ENCODE data around the gene SLFN5.
"Not testable (repeated sequence)": the region's sequence is repeated elsewhere in the genome, so short reads cannot be mapped to it uniquely, and the experiment has no call there.

SLFN5 gene

DNA sequence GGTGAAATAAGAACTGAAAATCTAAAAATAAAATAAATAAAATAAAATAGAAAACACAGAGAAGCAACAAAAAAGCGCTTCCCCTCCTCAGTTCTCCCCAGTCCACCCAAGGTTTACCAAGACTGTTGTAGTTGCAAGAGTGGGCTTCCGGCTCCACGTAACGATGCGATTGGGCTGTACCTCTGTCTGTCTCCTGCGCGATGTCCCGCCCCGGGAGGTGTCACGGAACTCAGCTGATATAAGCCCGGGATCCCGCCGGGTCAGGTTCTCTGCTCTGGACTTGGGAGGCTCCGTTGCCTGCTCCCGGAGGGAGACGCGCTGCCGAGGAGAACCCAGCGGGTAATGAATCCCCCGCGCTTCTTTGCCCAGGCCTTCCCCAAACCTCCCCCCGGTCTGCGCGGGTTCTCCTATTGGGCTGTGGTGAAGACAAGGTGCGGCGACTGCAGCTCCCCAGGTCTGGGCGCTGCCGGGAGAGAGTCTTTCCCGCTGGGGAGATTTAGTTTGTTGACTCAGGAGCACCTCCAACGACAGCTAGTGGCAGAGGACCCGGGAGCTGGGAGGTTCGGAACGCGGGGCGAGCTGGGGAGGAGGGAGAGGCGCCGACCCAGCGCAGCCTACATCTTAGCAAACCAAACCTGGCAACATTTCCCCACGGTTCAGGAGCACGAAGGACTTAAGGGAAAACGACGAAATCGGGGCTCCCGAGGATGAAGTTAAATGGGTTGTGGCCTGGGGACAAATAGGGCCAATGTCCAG lies at the start of gene SLFN5:
SLFN5 (plus strand) TSS at position 268 of the 756 bp plus-strand sequence. CDS start 15,619 bp downstream, outside the sequence.
- Histone ChIP-seq H3K9me3 (ENCODE audit: control insufficient read depth, insufficient read depth, low read length) (no peaks in the 10 kb centered on the region), H3K9ac (ENCODE audit: low read depth, low read length) (peak within 1 kb of the TSS; percentile 88), H3K36me3 (ENCODE audit: insufficient read depth, low read length) (no peaks in the 10 kb centered on the region), H3K4me1 (ENCODE audit: insufficient read depth, low read length) (peaks cover 11% of the 10 kb centered on the region)

DNA sequence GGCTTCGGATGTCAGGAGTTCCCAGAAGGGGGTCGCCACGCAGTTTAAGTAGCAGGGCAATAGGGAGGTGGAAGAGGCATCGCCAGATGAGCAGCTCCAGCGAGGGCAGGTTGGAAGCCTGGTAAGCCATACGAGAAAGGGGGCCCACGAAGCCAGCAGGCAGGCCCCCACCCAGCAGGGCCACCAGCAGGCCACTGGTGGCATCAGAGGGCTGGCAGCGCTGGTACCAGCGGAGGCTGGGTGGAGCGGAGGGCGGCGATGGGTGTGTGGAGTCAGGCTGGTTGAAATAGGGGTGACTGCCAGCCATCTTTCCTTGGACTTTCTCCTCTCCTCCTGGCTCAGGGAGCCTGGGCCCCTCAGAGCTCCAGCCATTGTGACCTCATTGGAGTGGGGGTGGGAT lies 48.9 kb upstream of the SLFN5 start, which contains the start of gene SLC35G3:
SLC35G3 (minus strand) TSS at position 393 of the 400 bp plus-strand sequence; CDS start at position 307, 86 bp downstream.
- not testable (repeated sequence) for H3K9me3 ChIP-seq (ENCODE audit: control insufficient read depth, insufficient read depth, low read length); H3K9ac ChIP-seq (ENCODE audit: low read depth, low read length); H3K4me1 ChIP-seq (ENCODE audit: insufficient read depth, low read length); H3K36me3 ChIP-seq (ENCODE audit: insufficient read depth, low read length)

DNA sequence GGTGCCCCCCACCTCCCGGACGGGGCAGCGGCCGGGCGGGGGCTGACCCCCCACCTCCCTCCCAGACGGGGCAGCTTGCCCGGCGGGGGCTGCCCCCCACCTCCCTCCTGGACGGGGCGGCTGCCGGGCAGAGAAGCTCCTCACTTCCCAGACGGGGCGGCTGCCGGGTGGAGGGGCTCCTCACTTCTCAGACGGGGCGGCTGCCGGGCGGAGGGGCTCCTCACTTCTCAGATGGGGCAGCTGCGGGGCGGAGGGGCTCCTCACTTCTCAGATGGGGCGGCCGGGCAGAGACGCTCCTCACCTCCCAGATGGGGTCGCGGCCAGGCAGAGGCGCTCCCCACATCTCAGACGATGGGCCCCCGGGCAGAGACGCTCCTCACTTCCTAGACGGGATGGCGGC lies 47.8 kb upstream of the SLFN5 start:
- H3K9ac ChIP-seq (ENCODE audit: low read depth, low read length); H3K36me3 ChIP-seq (ENCODE audit: insufficient read depth, low read length); H3K9me3 ChIP-seq (ENCODE audit: control insufficient read depth, insufficient read depth, low read length); H3K4me1 ChIP-seq (ENCODE audit: insufficient read depth, low read length): not testable (repeated sequence)

DNA sequence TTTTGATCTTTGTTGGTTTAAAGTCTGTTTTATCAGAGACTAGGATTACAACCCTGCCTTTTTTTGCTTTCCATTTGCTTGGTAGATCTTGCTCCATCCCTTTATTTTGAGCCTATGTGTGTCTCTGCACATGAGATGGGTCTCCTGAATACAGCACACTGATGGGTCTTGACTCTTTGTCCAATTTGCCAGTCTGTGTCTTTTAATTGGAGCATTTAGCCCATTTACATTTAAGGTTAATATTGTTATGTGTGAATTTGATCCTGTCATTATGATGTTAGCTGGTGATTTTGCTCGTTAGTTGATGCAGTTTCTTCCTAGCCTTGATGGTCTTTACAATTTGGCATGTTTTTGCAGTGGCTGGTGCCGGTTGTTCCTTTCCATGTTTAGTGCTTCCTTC lies 40.3 kb upstream of the SLFN5 start:
- not testable (repeated sequence) for H3K9ac ChIP-seq (ENCODE audit: low read depth, low read length); H3K36me3 ChIP-seq (ENCODE audit: insufficient read depth, low read length); H3K9me3 ChIP-seq (ENCODE audit: control insufficient read depth, insufficient read depth, low read length); H3K4me1 ChIP-seq (ENCODE audit: insufficient read depth, low read length)

DNA sequence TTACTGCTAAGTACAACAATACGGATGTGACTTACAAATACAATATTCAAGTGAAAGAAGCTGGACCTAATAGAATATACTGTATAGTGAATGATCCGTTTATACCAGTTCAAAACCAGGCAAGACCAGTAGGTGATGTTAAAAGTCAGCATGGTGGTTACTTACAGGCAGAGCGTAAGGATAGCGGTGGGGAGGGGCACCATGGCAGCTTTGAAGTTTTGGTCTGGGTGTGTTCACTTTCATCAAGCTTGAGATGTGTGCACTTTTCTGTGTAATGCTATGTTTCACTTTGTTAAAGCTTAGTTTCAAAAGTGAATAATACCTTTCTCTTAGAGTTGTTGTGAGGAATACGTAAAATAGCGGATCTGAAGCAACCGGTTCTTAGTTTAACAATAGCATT lies 32.1 kb upstream of the SLFN5 start:
- no peaks in the 10 kb centered on the region for H3K4me1 ChIP-seq (ENCODE audit: insufficient read depth, low read length)
- no peaks in the 10 kb centered on the region for H3K9me3 ChIP-seq (ENCODE audit: control insufficient read depth, insufficient read depth, low read length)
- no peak overlapping the region for H3K9ac ChIP-seq (ENCODE audit: low read depth, low read length)

DNA sequence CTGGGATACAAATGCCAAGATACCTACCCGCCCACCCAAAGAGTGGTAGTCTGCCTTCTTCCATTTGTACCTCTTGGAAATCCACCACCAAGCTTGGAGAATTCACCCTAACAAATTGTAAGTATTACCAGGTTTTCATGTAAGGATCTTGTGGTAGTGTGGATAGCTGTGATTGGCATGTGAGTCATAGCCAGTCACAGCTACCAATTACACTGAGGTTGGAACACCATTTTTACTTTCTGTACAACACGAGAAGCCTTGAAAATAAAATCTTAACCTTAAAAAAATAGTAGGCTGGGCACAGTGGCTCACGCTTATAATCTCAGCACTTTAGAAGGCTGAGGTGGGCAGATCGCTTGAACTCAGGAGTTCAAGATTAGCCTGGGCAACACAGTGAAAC lies 30.2 kb upstream of the SLFN5 start:
- Histone ChIP-seq H3K9ac (ENCODE audit: low read depth, low read length) (no peak overlapping the region), H3K9me3 (ENCODE audit: control insufficient read depth, insufficient read depth, low read length) (no peaks in the 10 kb centered on the region), H3K36me3 (ENCODE audit: insufficient read depth, low read length) (no peaks in the 10 kb centered on the region), H3K4me1 (ENCODE audit: insufficient read depth, low read length) (no peaks in the 10 kb centered on the region)

More for the DNA sequence above, 32.1 kb upstream of the SLFN5 start:
- no peaks in the 10 kb centered on the region for H3K36me3 ChIP-seq (ENCODE audit: insufficient read depth, low read length)

DNA sequence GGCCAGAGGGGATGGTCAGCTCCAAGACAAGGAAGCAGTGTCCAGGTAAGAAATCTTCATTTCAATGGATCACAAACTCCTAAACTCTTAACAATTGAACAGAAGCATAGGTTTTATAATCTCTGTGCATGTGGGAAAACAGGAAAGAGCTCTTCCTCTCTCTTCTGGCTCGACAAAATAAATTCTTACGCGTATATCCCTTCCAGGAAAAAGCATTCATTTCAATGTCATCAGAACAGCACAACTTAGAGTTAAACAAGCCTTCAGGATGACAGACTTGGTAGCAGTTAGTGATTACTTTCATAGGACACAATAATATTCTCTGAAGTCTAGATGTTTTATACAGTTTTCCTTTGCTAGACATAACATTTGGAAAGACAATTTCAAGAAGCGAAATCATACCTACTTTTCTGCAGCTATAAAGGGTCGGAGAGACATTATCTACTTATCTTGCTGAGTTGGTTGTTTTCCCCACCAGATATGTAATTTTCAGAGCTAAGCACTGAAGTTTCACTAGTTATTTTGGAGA lies 29.4 kb upstream of the SLFN5 start:
- H3K4me1 ChIP-seq (ENCODE audit: insufficient read depth, low read length) = no peaks in the 10 kb centered on the region
- no peaks in the 10 kb centered on the region for H3K9me3 ChIP-seq (ENCODE audit: control insufficient read depth, insufficient read depth, low read length)
- no peaks in the 10 kb centered on the region for H3K36me3 ChIP-seq (ENCODE audit: insufficient read depth, low read length)
- H3K9ac ChIP-seq (ENCODE audit: low read depth, low read length) = no peak overlapping the region

DNA sequence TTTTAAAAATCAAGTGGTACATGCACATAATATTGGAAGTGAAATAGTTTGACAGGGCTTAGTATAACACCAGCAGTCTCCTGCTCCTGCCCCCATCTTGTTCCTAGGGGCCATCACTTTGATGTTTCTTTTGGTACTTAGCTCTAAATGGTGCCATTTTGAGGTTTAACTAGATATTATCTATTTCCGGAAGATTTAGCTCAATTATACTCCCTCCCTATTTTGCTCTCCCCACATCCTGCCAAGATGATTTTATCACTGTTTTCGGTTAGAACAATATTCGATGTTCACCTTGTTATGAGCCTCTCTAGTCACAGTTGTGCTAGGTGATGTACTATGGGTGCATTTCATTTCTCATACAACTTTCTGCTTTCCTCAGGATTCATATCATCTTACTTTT lies 28.7 kb upstream of the SLFN5 start:
- no peak overlapping the region for H3K9ac ChIP-seq (ENCODE audit: low read depth, low read length)
- no peaks in the 10 kb centered on the region for H3K9me3 ChIP-seq (ENCODE audit: control insufficient read depth, insufficient read depth, low read length)
- no peaks in the 10 kb centered on the region for H3K4me1 ChIP-seq (ENCODE audit: insufficient read depth, low read length)
- no peaks in the 10 kb centered on the region for H3K36me3 ChIP-seq (ENCODE audit: insufficient read depth, low read length)

DNA sequence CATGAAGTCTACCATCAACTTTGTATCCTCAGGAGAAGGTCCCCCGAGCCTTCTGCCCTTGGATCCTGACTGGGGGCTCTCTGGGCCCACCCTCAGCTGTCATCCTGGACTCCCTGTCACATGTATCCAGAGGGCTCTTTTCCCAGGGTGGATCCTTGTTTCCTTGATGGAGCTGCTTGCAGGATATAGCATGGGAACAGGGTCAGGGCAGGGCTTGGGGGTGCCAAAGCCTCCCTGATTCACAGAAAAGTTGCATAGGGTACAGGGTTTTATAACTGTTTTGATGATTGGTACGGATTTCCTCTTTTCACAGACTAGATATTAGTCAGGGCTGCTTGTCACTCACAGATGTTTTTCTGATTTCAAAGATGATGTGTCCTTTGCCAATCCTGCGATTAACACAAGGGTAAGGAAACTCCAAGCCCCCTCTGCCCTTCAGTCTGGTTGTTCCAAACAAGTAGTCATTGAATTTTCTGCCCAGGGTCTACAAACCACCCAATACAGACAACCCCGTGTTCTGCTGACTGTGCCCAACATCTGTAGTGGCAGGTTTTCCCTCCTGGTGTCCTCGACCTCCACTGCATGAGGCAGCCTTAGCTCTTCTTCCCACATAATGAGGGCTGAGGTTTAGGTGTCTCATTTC lies 28.1 kb upstream of the SLFN5 start:
- Histone ChIP-seq H3K4me1 (ENCODE audit: insufficient read depth, low read length) (no peaks in the 10 kb centered on the region), H3K9ac (ENCODE audit: low read depth, low read length) (no peak overlapping the region), H3K9me3 (ENCODE audit: control insufficient read depth, insufficient read depth, low read length) (no peaks in the 10 kb centered on the region), H3K36me3 (ENCODE audit: insufficient read depth, low read length) (no peaks in the 10 kb centered on the region)

DNA sequence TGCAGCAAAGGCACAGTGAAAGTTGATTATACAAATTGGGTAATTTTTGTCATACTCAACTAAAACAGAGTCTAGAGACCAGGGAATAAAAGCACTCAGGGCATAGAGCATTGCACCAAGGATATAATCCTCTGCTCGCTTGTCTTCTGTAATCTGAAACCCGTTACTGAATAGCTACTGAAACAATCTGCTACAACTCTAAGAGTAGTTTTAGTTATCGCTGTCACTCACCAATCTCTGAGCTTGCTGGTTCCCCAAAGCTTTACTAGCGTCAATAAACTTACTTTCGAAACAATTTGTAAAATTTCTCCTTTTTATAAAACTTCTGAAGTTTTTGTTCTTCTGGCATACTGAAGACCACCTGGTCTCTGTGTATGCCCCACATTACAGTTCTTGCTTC lies 25.8 kb upstream of the SLFN5 start:
- Histone ChIP-seq H3K9ac (ENCODE audit: low read depth, low read length) (no peak overlapping the region), H3K4me1 (ENCODE audit: insufficient read depth, low read length) (no peaks in the 10 kb centered on the region), H3K36me3 (ENCODE audit: insufficient read depth, low read length) (no peaks in the 10 kb centered on the region), H3K9me3 (ENCODE audit: control insufficient read depth, insufficient read depth, low read length) (no peaks in the 10 kb centered on the region)

DNA sequence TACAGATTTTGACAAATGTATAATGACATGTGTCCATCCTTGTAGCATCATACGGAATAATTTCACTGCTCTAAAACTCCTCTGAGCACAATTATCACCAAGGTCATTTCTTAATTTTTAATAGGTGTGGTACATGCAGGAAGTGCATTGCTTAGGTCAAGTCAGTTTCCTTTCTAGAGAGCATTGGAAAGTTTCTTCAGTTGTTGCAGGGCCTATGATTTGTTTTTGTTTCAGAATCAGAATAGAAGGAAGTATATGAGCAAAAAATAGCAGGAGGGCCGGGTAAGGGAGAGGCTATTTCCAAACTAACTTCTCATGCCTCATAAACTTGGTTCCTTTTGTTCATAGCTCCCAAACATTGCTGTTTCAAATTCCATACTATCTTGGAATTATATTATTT lies 24.0 kb upstream of the SLFN5 start:
- H3K4me1 ChIP-seq (ENCODE audit: insufficient read depth, low read length) = no peaks in the 10 kb centered on the region
- no peaks in the 10 kb centered on the region for H3K36me3 ChIP-seq (ENCODE audit: insufficient read depth, low read length)
- H3K9me3 ChIP-seq (ENCODE audit: control insufficient read depth, insufficient read depth, low read length) = no peaks in the 10 kb centered on the region
- H3K9ac ChIP-seq (ENCODE audit: low read depth, low read length) = no peak overlapping the region

DNA sequence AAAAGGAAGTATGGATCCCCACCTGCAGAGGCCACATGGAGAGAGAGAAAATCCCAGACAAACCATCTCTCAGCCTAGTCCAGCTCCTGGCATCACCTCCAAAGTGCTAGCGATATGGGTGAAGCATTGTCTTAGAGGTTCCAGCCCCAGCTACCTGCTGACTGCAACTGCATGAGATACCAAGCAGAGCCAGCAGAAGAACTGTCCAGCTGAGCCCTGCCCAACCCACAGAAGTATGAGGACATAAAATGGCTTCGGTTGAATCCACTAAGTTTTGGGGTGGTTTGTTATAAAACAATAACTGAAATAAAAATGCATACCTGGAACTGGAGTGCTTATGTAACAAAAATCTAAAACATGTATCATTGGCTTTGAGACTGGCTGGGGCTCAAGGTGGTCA lies 20.4 kb upstream of the SLFN5 start:
- no peaks in the 10 kb centered on the region for H3K9me3 ChIP-seq (ENCODE audit: control insufficient read depth, insufficient read depth, low read length)
- no peaks in the 10 kb centered on the region for H3K4me1 ChIP-seq (ENCODE audit: insufficient read depth, low read length)

DNA sequence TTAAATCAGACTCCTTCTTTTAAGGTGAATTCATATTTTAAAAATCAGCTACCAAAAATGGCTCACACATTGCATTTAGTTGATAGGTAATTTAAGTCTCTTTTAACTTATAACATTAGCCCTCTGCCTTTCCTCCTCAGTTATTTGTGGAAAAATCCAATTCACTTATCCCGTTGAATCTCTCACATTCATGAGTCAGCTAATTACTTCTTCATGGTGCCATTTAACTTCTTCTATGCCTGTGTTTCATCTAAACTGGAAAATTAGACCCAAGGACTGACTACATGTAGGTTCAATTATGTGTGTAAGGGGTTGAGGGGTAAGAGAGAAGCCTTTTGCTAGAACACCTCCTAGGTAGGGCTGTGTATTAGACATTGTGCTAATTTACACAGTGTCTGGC lies 18.4 kb upstream of the SLFN5 start:
- Histone ChIP-seq H3K4me1 (ENCODE audit: insufficient read depth, low read length) (no peaks in the 10 kb centered on the region), H3K9me3 (ENCODE audit: control insufficient read depth, insufficient read depth, low read length) (no peaks in the 10 kb centered on the region), H3K9ac (ENCODE audit: low read depth, low read length) (no peak overlapping the region), H3K36me3 (ENCODE audit: insufficient read depth, low read length) (no peaks in the 10 kb centered on the region)

More for the DNA sequence above, 20.4 kb upstream of the SLFN5 start:
- H3K9ac ChIP-seq (ENCODE audit: low read depth, low read length) = no peak overlapping the region
- no peaks in the 10 kb centered on the region for H3K36me3 ChIP-seq (ENCODE audit: insufficient read depth, low read length)

DNA sequence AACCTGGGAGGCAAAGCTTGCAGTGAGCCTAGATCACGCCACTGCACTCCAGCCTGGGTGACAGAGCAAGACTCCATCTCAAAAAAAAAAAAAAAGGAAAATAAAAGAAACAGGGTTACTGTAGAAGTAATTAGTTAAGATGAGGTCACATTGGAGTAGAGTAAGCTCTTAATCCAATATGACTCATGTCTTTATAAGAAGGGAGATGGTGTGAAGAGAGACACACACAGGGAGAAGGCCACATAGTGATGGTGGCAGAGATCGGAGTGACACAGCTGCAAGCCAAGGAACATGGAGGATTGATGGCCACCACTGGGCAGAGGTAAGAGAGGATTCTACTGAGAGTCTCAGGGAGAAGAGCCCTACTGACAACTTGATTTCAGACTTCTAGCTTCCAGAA lies 15.3 kb upstream of the SLFN5 start:
- no peaks in the 10 kb centered on the region for H3K9me3 ChIP-seq (ENCODE audit: control insufficient read depth, insufficient read depth, low read length)
- no peaks in the 10 kb centered on the region for H3K36me3 ChIP-seq (ENCODE audit: insufficient read depth, low read length)
- no peak overlapping the region for H3K9ac ChIP-seq (ENCODE audit: low read depth, low read length)
- H3K4me1 ChIP-seq (ENCODE audit: insufficient read depth, low read length) = no peaks in the 10 kb centered on the region

DNA sequence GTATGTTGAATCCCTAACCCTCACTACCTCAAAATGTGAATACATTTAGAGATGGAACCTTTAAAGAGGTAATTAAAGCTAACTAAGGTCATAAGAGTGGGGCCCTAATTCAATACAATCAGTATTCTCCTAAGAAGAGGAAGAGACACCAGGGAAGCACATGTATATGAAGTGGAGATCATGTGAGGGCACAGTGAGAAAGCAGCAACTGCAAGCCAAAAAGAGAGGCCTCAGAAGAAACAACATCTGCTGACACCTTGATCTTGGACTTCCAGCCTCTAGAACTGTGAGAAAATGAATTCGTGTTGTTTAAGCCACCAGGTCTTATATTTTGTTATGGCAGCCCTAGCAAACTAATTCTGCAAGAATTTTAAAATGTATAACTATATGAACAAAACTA lies 13.2 kb upstream of the SLFN5 start:
- no peaks in the 10 kb centered on the region for H3K4me1 ChIP-seq (ENCODE audit: insufficient read depth, low read length)
- no peaks in the 10 kb centered on the region for H3K9me3 ChIP-seq (ENCODE audit: control insufficient read depth, insufficient read depth, low read length)
- no peak overlapping the region for H3K9ac ChIP-seq (ENCODE audit: low read depth, low read length)
- H3K36me3 ChIP-seq (ENCODE audit: insufficient read depth, low read length) = no peaks in the 10 kb centered on the region

Measured in ES-I3 (cell line).